T-helper 2 cell (primary cell): Measurements from ENCODE around the gene NEB.
"Not testable (repeated sequence)": the region's sequence is repeated elsewhere in the genome, so short reads cannot be mapped to it uniquely, and the experiment has no call there.

Source experiments
- DNase-seq, 5 experiments: peaks; one replicate each; pipeline versions ENCODE4 v3.0.0 to v3.0.0-alpha.2; 2012 to 2022

NEB gene

DNA sequence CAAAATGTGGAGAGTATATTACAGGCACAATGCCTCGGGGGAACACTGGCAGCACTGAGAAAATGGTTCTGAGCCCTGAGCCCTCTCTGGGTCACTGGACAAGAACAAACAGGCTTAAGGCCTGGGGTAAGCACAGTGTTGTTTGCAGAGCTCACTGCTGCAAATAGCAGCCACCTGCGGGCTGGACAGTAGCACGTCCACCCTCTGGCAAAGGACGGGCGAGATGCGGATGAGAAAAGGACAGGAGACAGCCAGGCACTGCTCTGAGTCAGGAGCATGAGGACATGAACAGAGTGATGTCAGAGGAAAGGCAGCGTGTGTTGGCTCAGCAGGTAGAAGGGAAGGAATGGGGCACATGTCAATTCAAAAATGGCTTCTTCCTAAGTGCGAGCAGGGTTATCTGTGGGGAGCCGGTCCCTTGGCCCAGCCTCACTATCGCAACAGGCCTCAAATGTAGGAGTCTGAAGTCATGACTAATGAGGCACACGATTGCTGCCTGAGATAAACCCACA is 25.9 kb upstream of the NEB start:
- no peak for DNase-seq

DNA sequence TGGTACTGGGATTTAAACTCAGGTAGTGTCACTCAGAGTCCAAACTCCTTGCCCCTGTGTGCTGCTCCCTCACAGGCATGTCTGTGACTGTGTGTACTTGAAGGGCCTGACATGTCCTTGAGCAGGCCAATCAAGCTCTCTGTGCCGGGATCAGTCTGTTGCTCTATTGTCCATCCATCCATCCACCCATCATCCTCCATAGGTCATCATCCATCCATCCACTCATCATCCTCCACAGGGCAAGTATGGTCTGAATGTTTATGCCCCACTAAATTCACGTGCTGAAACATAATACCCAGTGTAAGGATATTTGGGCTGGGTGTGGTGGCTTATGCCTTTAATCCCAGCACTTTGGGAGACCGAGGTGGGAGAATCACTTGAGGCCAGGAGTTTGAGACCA is 24.5 kb upstream of the NEB start:
- DNase-seq, result no peak

DNA sequence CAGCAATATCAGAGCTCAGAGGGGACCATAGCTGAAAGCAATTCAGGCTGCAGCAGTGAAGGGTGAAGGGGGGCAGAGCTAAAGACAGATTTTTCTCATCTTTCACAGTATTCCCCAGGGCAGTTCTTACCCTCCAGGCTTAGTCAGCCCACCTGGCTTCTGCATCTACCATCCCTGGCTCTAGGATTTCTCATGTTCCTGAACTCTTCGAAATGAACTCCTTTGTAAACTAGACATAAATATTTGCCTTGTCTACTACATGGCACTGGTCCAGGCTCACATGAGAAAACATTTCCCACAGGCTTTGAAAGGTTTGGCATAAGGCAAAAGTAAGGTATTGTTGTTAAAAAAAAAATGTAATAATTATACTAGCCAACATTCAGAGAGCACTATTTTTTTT is 23.6 kb upstream of the NEB start:
- DNase-seq, result no peak

DNA sequence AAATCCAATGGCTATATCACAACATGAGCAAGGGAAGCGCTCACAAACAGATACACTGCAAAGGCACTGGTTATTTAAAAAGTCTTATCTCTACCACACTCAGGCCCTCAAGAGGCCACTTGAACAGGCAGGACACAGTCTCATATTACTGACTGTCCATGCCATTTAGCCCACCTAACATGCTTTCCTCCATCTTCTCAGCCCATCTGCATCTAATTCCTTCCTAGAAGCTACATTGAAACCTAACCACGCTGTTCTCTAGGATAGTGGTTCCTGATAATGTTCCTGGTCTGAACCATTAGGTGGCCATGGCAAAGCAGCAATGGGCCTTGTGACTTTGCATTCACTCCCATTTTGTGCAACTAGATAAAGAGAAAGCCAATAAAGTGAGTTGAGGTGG is 22.5 kb upstream of the NEB start:
- DNase-seq, result no peak

DNA sequence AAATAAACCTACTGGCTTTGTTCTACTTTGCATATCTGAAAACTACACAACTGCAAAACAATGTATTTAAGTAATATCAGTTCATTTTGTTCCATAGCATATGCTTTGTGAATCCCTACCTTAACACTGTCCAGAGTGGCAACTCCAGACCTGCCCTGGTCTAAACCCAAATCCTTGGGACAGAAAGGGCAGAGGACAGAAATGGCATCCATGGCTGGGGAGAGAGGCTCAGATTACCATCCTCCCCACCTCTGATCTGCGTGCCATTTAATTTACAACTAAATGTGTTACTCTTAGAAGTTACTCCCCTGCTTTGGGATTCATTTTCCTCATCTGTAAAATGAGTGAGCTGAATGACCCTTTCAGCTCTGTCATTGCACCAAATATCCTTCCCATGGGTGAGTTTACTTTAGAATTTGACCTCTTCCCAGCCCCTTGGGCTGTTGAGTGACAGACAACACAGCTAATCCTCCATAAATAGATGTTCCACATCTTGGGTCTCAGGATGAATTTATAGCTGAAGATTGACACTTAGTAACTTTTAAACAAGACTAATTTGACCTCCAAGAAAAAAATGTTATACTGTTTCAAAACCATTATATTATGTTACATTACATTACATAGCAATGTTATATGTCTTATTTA is 20.1 kb upstream of the NEB start:
- no peak for DNase-seq

DNA sequence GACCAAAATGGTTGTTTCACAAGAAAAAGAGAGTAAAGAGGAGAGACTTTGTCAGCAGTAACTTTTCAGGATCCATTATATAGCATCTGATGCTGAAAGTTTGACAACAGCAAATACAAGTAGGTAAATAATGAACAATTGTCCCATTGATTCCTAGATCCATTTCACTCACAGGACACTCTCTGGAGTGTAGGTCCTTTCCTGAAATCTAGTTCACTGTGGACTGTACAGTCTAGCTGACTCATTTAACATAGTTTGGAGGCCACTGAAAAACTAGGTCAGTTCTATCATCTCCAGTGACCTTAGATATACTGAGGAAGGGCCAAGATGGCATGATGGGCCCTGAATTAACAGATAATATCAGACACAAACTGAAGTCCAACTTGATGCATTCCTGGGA is 19.3 kb upstream of the NEB start:
- no peak for DNase-seq

DNA sequence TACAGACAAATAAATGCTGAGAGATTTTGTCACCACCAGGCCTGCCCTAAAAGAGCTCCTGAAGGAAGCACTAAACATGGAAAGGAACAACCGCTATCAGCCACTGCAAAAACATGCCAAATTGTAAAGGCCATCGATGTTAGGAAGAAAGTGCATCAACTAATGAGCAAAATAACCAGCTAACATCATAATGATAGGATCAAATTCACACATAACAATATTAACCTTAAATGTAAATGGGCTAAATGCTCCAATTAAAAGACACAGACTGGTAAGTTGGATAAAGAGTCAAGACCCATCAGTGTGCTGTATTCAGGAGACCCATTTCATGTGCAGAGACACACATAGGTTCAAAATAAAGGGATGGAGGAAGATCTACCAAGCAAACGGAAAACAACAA is 11.0 kb upstream of the NEB start:
- not testable (repeated sequence) for DNase-seq

DNA sequence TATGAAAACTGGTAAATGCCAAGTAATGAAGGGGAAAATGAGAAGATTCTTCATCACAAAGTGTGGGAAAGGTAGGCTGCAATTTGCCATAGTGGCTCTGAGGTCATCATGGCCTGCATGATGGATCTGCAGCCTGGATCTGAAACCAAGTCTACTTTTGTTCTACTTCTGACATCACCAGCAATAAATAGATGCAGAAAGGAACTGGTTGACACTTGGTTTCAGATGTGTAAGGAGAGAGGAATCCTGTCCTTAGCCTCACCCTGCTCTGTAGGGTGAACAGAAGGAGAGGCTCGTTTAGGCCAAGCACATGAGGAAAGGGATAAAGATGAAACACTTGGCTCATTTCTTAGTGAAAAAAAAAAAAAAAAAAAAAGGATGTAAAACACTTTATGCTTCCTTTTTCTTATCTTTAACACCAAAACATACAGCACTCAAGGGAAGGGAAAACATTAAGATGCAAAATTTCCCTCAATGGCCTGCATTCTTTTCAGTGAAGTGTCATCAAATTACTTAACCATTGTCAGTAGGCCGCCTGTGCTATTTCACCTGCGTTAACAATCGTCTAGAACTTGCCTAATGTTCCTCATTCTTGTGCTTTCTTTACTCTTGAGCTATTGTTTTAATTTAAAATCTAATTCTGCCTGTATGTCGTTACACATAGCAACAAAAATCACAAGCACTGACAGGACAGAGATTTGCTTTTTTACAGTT is 3.9 kb downstream of the NEB start:
- DNase-seq, result no peak

DNA sequence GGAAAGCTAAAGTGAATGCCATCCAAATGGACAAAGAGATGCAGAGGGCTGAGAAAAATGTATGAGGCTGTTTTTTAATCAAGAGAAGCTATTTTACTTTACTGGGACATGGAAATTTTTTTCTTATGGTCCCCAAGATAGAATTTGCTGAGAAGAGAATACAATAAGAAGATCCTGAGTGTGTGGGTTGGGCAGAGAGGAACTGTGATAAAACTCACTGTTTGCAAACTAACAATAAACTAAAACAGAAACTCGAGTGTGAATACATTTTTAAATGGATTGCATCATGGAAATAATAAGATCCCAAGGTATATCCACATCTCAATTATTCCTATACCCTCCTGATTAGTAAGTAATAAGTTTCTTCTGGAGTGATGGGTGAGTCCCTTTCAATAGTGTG is 4.4 kb downstream of the NEB start:
- DNase-seq, result no peak

DNA sequence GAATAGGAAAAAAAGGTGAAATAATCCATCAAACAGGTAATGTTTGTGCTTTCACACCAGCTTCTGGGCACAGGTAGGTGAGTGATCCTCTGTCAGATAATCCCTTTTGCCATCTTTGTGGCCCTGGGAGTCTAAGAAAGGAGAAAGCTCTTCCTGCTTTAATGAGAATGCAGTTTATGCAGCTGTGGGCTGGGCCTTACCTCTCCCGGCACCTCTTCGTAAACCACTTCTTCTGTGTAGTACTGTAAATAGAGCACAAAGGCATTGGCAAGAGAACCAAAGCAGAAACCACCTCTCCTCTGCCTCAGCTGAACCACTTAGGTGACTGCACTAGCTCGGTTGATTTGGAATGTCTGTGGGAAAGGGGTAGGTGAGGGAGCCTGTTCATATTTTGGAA is 4.9 kb downstream of the NEB start:
- no peak for DNase-seq

DNA sequence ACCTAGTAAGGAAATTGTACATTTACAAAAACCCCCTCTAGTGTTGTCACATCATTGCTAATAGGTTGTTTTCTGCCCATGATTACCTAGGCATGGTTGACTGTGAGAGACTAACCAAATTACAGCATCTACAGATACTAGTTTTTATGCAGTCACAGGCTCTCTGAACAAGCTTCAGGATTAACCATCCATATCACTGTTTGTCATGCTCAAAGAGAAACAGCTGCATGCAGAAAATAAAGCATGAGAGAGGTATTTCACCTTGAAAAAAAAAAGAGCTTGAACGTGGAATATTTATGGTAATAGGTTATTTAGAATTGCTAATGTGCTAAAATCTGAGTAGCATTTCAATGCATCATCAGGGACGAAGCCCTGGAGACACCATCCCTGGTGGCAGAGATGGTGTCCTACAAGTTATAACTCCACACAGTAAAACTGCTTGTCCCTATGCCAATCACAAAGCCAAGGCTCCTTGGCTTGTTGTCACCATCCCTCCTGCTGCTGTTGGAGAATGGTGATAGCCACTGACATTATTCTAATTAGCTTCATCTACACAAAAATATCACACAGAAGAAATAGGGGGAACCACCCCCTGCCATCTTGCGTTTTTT is 5.4 kb downstream of the NEB start:
- DNase-seq, result no peak

DNA sequence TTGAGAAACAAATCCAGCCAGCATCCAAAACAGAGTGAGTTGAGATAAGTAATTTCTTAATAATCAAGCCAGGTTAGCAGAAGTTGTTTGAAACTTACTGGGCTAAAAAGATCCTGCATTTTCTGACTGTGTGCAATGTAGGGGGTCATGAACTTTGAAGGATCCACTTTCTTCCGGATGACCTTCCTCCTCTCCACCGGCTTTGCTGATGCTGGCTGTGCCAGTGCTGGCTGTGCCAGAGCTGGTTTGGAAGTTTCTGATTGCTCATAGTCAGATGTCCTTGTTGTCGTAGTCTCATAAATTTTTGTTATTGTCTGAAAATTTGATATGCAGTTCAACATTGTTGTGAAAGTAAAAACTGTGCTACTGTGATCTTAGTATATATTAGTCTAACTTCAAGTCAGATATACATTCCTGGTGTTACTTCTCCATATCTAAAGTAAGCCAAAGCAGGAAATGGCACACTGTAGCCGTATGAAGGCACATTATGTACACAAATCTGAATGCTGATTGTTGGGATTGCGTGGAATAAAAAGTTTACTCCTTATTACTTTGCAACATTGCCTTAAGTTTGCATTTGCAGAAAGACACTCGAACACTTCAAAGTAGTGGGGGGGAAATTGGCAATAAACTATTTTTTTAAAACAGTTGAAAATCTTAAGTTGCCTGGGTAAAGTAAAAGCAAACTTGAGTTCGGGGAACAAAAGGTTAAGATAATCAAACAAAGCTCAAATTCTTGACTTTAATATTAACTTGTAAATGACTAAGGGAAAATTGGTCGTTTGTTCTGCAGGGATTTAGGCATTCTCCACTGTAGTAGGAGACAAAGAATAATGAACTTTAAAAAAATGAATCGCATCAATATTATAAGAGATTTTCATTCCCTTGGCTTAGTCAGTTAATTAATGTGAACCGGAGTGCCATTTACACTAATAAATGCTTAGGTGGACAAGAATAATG is 6.4 kb downstream of the NEB start:
- DNase-seq, result no peak

DNA sequence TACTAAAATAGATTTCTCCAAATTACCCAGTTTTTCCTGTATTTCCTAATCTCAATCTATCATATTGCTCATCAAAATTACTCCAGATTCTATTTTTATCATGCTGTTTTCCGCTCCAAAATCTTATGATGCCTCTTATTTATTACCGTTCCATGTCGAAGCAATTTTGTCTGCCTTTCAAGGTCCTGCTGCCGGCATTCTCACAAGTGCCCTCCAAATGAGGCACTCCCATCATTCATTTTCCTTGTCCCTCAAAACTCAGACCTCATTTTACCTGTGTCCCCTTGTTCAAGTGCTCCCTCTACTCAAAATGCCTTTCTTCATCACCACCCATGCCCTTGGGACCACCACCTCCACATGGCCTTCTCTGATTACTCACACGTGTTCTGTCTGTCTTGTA is 13.1 kb downstream of the NEB start:
- DNase-seq, result no peak

DNA sequence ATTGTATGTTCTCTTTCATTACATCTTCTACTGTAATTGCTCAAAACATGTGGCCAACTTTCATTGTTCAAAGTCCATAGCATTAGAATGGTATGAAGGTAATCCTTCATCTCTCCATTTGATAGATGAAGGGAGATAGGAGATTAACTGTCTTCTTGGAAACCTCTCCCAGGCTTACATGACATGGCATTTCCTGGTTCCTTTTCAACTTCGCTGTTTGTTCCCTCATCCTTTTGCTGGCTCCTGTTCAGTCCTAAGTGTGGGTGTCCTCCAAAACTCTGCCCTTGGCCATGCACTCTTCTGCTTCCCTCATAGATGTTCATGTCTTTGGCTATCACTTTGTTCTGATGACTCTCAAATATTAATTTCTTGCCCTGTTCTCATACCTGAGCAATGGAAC is 13.8 kb downstream of the NEB start:
- no peak for DNase-seq

DNA sequence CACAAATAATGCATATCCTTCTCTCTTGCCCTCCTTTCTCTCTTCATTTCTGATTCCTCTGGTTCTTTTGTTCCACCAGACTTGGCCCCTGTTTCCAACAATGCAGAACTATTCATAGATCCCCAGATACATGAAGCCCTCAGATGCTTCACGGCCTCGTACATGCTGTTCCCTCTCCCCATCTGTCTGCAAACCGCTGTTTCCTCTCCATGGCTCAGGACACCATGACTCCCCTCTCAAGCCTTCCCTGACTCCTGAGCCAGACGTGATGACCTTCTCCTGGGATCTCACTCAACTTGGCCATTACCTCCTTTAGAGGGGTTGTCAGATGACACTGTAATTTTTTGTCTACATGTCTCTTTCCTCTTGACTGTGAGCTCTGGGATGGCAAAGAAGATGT is 15.5 kb downstream of the NEB start:
- no peak for DNase-seq

DNA sequence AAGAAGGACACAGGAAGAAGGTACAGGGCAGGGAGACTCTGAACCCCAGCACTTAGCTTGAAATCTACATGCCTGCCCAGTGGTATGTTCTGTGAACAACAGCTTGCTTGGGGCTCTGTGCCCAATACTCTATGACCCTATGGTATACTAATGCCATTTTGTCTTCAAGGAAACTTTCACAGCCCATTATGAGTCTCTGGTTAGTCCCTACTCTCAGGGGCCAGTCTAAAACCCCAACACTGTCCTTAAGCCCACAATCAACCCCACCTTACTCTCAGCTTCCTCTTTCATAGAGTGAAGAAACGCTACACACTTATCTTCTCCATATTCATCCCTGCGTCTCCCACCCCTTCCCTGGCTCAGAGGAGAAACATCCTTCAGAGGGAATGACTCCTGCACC is 16.0 kb downstream of the NEB start:
- DNase-seq, result no peak

DNA sequence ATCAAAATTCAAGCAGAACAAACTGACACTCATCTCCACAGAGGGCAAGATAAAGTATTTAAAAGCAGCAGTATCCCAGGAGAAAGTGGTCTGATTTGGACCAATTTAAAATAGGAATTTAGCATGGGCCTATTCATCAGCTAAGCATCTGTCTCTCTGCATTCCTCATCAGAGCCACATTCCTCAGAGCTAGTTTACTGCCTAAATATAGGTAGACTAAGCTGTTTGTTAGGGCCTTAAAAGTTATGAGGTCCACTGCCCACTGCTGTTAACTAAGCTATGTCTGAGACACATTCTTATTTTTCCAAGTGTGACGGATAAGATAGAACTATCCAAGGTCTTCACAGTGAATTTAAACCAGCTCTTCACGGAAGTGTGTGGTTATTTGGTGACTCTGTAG is 17.6 kb downstream of the NEB start:
- DNase-seq, result no peak

DNA sequence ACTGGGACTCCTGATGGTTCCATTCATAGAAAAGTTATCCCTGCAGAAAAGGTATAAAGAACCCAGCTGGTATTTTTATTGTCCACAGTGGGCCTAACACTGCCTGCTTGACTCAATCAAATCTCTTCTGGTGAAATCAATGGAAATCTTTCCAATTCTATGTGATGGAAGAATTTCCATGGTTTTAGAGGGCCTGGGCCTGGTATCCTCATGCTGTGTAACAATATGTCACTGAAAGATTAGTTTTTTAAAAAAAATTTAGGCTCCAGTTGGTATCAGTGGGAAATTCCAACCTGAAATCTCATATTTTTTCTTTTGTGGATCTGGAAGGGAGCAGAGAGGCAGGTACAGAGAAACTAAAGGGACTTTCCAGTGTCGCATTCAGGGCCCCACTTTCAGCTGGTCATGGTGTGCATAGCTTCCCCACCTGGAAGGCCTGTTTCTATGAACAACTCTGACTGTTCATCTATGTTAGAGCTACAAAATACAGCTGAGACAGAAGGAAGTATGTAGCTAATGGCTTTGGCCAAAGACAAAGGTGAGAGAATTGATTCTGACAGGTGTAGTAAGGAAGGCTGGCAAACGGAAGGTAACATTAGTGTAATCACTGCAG is 20.9 kb downstream of the NEB start:
- no peak for DNase-seq

DNA sequence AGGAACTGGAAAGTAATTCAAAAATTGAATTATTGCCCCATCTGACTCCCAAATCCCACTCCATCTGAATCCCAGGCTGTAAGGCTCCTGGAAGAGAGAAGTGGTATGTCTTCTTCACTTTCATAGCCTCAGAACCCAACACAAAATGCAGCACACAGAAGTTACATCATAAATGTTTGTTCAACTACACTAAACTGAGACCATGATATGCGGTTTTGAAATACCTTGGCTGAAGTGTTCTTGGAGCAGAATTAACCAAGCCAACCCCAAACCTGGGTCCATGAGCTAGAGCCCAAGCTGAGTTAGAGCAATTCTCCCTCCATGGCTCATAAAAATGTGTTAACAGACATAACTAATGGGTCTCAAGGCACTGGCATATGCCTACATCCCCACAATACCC is 23.3 kb downstream of the NEB start:
- no peak for DNase-seq

DNA sequence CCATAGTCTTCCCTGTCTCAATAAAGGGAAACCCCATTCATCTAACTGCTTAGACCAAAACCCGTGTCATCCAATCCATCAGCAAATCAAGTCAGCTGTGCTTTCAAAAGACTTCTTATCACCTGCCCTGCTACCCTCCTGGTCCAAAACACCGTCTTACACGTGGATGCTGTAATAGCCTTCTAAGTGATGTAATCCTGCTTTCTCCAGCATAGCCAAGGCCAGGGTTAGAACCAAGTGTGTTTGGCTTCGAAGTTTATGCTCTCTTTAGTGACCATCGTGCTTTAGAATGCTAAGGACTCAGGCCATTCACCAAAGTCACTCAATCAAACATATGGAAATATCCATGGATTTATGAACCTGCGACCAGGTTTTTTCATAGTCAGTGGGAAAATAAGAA is 25.5 kb downstream of the NEB start:
- no peak for DNase-seq

DNA sequence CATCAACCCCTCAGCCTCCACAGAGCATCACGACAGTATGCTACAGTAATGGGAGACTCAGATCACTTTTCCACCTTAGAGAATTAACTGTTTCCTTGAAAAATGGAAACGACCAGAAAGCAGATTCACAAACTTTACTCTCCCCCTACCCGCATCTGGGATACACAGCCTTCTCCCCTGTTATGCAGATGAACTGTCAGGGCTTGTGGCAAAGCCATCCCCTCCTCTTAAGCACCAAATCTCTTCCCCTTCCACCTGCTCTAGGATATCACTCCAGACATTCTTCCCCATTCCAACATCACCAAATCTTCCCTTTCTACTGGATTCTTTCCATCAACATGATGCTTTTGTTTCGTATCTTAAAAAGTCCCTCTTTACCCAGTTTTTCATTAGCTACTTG is 26.4 kb downstream of the NEB start:
- DNase-seq, result no peak

DNA sequence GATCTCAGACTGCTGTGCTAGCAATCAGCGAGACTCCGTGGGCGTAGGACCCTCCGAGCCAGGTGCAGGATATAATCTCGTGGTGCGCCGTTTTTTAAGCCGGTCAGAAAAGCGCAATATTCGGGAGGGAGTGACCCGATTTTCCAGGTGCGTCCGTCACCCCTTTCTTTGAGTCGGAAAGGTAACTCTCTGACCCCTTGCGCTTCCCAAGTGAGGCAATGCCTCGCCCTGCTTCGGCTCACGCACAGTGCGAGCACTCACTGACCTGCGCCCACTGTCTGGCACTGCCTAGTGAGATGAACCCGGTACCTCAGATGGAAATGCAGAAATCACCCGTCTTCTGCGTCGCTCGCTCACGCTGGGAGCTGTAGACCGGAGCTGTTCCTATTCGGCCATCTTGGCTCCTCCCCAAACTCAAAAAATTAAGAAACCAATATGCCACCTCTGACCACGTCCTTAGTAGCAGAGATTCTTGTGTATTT is 29.8 kb downstream of the NEB start:
- not testable (repeated sequence) for DNase-seq
